MM.1S (cell line): ENCODE results near the gene FOXF2.

Source experiments
- DNase-seq: peaks from one replicate; pipeline ENCODE4 v3.0.0-alpha.2; 2015
- H2AFZ ChIP-seq: fragments of 300-600 bp; sonication (generic); 2 replicates; pipeline ENCODE4 v1.6.0; 2016; ENCODE audit warnings: antibody characterized with exemption, low read length
- H3F3A ChIP-seq: fragments of 300-600 bp; sonication (generic); 2 replicates; pipeline ENCODE4 v1.6.1; 2016; ENCODE audit warnings: mild to moderate bottlenecking, antibody characterized with exemption, low read length, moderate library complexity, mixed read lengths; ENCODE audit not compliant: insufficient read depth
- H3K27ac ChIP-seq: fragments of 300-600 bp; sonication (generic); 2 replicates; pipeline ENCODE4 v1.5.1; 2016; ENCODE audit warnings: mild to moderate bottlenecking, low read length
- H3K27me3 ChIP-seq: fragments of 300-600 bp; sonication (generic); replicated peaks from 2 replicates; pipeline ENCODE4 v1.6.0; 2016; ENCODE audit warnings: low read length; ENCODE audit not compliant: insufficient read depth
- H3K36me3 ChIP-seq: fragments of 300-600 bp; sonication (generic); replicated peaks from 2 replicates; pipeline ENCODE4 v1.6.1; 2016; ENCODE audit warnings: mild to moderate bottlenecking, low read length, mixed read lengths; ENCODE audit not compliant: insufficient read depth
- H3K4me1 ChIP-seq: fragments of 300-600 bp; sonication (generic); 2 replicates; pipeline ENCODE4 v1.6.1; 2016; ENCODE audit warnings: low read length, mixed read lengths
- H3K4me2 ChIP-seq: fragments of 300-600 bp; sonication (generic); 2 replicates; pipeline ENCODE4 v1.6.0; 2016; ENCODE audit warnings: low read depth, low read length
- H3K4me3 ChIP-seq: fragments of 300-600 bp; sonication (generic); 2 replicates; pipeline ENCODE4 v1.5.1; 2016; ENCODE audit warnings: low read length, mixed read lengths
- H3K79me2 ChIP-seq: fragments of 300-600 bp; sonication (generic); 2 replicates; pipeline ENCODE4 v1.6.1; 2016; ENCODE audit warnings: mixed run types, low read length, mixed read lengths
- H3K9ac ChIP-seq: fragments of 300-600 bp; sonication (generic); 2 replicates; pipeline ENCODE4 v1.6.1; 2016; ENCODE audit warnings: low read length, mixed read lengths
- H3K9me2 ChIP-seq: fragments of 300-600 bp; sonication (generic); replicated peaks from 2 replicates; pipeline ENCODE4 v1.6.1; 2016; ENCODE audit warnings: mild to moderate bottlenecking, low read length, mixed read lengths; ENCODE audit not compliant: insufficient read depth
- H3K9me3 ChIP-seq: fragments of 300-600 bp; sonication (generic); replicated peaks from 2 replicates; pipeline ENCODE4 v1.6.1; 2016; ENCODE audit warnings: mild to moderate bottlenecking, low read length, mixed read lengths; ENCODE audit not compliant: insufficient read depth
- H4K20me1 ChIP-seq: fragments of 300-600 bp; sonication (generic); 2 replicates; pipeline ENCODE4 v1.6.1; 2016; ENCODE audit warnings: mild to moderate bottlenecking, low read length, moderate library complexity, mixed read lengths; ENCODE audit not compliant: insufficient read depth
- CTCF ChIP-seq: fragments of 300-600 bp; sonication (generic); IDR thresholded peaks from 2 replicates; pipeline ENCODE4 v1.5.1; 2016; ENCODE audit warnings: antibody characterized with exemption, low read length, mixed read lengths
- EZH2 ChIP-seq: fragments of 300-600 bp; sonication (generic); optimal IDR thresholded peaks from 2 replicates; pipeline ENCODE3; 2017; ENCODE audit warnings: low read depth, mild to moderate bottlenecking, antibody characterized with exemption, low read length, mixed read lengths
- EZH2phosphoT487 ChIP-seq: fragments of 300-600 bp; sonication (generic); IDR thresholded peaks from 2 replicates; pipeline ENCODE4 v1.6.1; 2018; ENCODE audit warnings: antibody characterized with exemption, low read length

FOXF2 gene

GRCh38 chr6:1347161-1347560 is 42.2 kb upstream of the FOXF2 start:
- H3K79me2 ChIP-seq, result no peaks in the 10 kb centered on the region
- no peaks in the 10 kb centered on the region for H3K36me3 ChIP-seq
- DNase-seq, result no peak
- H3K4me2 ChIP-seq, result no peak overlapping the region
- H3K27ac ChIP-seq, result no peak overlapping the region
- H4K20me1 ChIP-seq, result no peaks in the 10 kb centered on the region
- H3K4me3 ChIP-seq, result no peak overlapping the region
- peaks cover 7% of the 10 kb centered on the region; the same call in 1 of the 2 replicates for H3K9me3 ChIP-seq
- no peaks in the 10 kb centered on the region for H3K27me3 ChIP-seq
- no peaks in the 10 kb centered on the region for H3K9me2 ChIP-seq
- no peaks in the 10 kb centered on the region for H3K4me1 ChIP-seq
- TF ChIP-seq EZH2 (no peak), EZH2phosphoT487 (no peak), CTCF (no peak)
- H3F3A ChIP-seq, result no peaks in the 10 kb centered on the region
- H2AFZ ChIP-seq, result no peak overlapping the region
- no peak overlapping the region for H3K9ac ChIP-seq

DNA sequence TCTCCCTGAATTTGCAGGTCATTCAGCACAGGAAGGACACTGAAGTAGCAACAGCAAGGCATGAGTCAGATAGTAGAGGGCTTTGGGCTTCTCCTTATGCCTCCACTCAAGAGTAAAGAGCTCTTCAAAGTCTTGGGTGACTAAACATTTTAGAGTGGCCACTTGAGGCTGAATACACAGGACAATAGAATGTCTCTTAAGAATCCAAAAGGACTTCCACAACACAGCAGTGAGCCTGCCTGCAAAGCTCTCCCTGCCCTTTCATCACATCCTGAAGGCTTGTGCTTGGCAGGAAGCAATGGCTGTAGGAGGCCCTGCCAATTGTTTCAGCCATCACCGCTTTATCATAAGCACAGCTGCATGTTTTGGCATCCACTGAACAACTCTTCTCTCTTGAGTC is 40.7 kb upstream of the FOXF2 start:
- H3K9me2 ChIP-seq, result no peaks in the 10 kb centered on the region
- H4K20me1 ChIP-seq, result no peaks in the 10 kb centered on the region
- H3K79me2 ChIP-seq, result no peaks in the 10 kb centered on the region
- H3K4me1 ChIP-seq, result no peaks in the 10 kb centered on the region
- H3K4me2 ChIP-seq, result no peak overlapping the region
- H3K27ac ChIP-seq, result no peak overlapping the region
- TF ChIP-seq EZH2, result no peak
- TF ChIP-seq EZH2phosphoT487, result no peak
- no peak for TF ChIP-seq CTCF
- H3F3A ChIP-seq, result no peaks in the 10 kb centered on the region
- H3K27me3 ChIP-seq, result no peaks in the 10 kb centered on the region
- no peaks in the 10 kb centered on the region for H3K36me3 ChIP-seq
- H3K4me3 ChIP-seq, result no peak overlapping the region
- peaks cover 7% of the 10 kb centered on the region; the same call in 1 of the 2 replicates for H3K9me3 ChIP-seq
- no peak overlapping the region for H2AFZ ChIP-seq
- DNase-seq, result no peak
- H3K9ac ChIP-seq, result no peak overlapping the region

DNA sequence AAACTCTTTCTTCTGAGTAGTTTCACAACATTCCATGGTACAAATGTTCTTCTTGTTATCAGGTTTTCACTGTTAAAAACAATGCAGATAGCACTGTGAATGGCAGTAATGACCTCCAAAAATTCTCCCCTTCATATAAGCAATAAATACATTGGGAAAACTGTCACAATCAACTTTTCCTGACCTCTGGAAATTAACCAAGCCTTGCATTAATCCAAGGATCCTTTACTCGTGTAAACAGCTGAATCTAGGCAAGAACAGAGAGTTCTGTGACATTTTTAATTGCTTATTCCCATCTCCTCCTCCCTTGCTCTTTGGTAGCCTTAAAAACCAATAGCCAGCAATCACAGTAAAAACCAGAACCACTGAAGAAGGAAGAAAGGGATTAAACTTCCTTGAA is 39.7 kb upstream of the FOXF2 start:
- Histone ChIP-seq H3F3A (no peaks in the 10 kb centered on the region), H3K36me3 (no peaks in the 10 kb centered on the region), H2AFZ (no peak overlapping the region), H3K9me3 (peaks cover 7% of the 10 kb centered on the region; the same call in 1 of the 2 replicates), H3K4me1 (no peaks in the 10 kb centered on the region), H3K9me2 (no peaks in the 10 kb centered on the region), H3K79me2 (no peaks in the 10 kb centered on the region), H3K27ac (no peak overlapping the region), H3K4me2 (no peak overlapping the region), H4K20me1 (no peaks in the 10 kb centered on the region), H3K4me3 (no peak overlapping the region), H3K27me3 (no peaks in the 10 kb centered on the region), H3K9ac (no peak overlapping the region)
- TF ChIP-seq CTCF (no peak), EZH2 (no peak), EZH2phosphoT487 (no peak)
- DNase-seq, result no peak
